Upper lobe of left lung (tissue), 6 donors: ENCODE data around the gene CCDC171. TPM values are rescaled to one million over a fixed set of nuclear protein-coding genes. Genes with fewer than 3 reads are reported as not detected.

Experiments
- ATAC-seq, 2 donors: fragments of 200-7000 bp; cut with Tn5 transposase; one replicate each; pipeline ENCODE4 v1.9.1; 2022; ENCODE audit warnings: mild to moderate bottlenecking in 2 of 2, moderate library complexity in 2 of 2; ENCODE audit not compliant: low FRiP score in 2 of 2
- DNase-seq, 2 donors: peaks; one replicate each; pipeline ENCODE4 v3.0.0-alpha.2; 2019 to 2020
- H3K27ac ChIP-seq, 4 donors: fragments of 200-600 bp; sonication (generic); one replicate each; pipeline ENCODE4 v1.5.1; 2016 to 2019
- H3K27me3 ChIP-seq, 4 donors: fragments of 200-600 bp; sonication (generic); one replicate each; pipeline ENCODE4 v1.5.1; 2017 to 2019
- H3K36me3 ChIP-seq, 4 donors: fragments of 200-600 bp; sonication (generic); one replicate each; pipeline ENCODE4 v1.5.1; 2016 to 2019
- H3K4me1 ChIP-seq, 4 donors: fragments of 200-600 bp; sonication (generic); one replicate each; pipeline ENCODE4 v1.5.1; 2018 to 2019
- H3K4me3 ChIP-seq, 4 donors: fragments of 200-600 bp; sonication (generic); one replicate each; pipeline ENCODE4 v1.5.1; 2017 to 2019; ENCODE audit warnings: mild to moderate bottlenecking in 2 of 4, moderate library complexity in 1 of 4
- H3K9me3 ChIP-seq, 4 donors: fragments of 200-600 bp; sonication (generic); one replicate each; pipeline ENCODE4 v1.5.1; 2018 to 2019
- CTCF ChIP-seq, 6 experiments: fragments of 450-650 bp in 4 of 6; fragments of 200-600 bp in 2 of 6; sonication (generic) in 2 of 6; IDR thresholded peaks; one replicate each; pipeline ENCODE4 v1.5.1; 2016 to 2019; ENCODE audit warnings: antibody characterized with exemption in 6 of 6
- EP300 ChIP-seq, 4 donors: sonication (generic); formaldehyde crosslinking; IDR thresholded peaks; one replicate each; pipeline ENCODE4 v1.5.1; 2017; ENCODE audit warnings: antibody characterized with exemption in 4 of 4, control low read depth in 2 of 4
- POLR2A ChIP-seq, 4 donors: fragments of 450-650 bp; IDR thresholded peaks; one replicate each; pipeline ENCODE4 v1.5.1; 2016 to 2017; ENCODE audit warnings: antibody characterized with exemption in 4 of 4, mild to moderate bottlenecking in 2 of 4
- POLR2AphosphoS5 ChIP-seq, 2 donors: sonication (generic); formaldehyde crosslinking; IDR thresholded peaks; one replicate each; pipeline ENCODE4 v1.5.1; 2017; ENCODE audit warnings: antibody characterized with exemption in 2 of 2
- WGBS, 2 donors: methylation state at CpG; one replicate each; pipeline ENCODE4 v1.1.5; 2017 to 2018; 5-methylcytosine and 5-hydroxymethylcytosine counted together
- total RNA-seq, 6 donors: library from RNA; depleted of rRNA in 4 of 6; stranded (reverse); fragments of >200 nt in 4 of 6; gene quantifications; one replicate each; pipeline versions ENCODE4 v1.1.0 to v1.2.1, GENCODE V29; 2016 to 2021
- donor health status: DM: no; HTN: no; CAD: no; lungs with moderate emphysema.
- donor health status: DM: no; HTN: yes; CAD: no; lungs with severe emphysema.

Gene CCDC171
- total RNA-seq, 6 donors from 2014 or later = 2.4 to 16.8 (median 6.6) TPM

DNA sequence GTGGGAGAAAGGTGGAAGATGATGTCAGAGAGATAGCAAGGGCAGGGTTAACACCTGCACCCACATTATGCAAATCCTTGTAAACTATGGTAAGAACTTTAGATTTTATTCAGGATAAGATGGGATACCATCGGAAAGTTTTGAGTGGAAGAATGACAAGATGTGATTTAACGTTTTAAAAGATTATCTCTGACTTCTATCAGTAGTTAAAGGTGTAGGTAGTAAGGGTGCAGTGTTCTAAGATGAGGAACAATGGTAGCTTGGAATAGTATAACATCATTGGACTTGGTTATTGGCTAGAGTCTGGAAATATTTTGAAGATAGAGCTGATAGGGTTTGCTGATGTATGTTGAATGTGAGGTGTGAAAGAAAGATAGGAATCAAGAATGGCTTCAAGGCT lies 211.3 kb downstream of the CCDC171 start:
- no peak overlapping the region for H3K27ac ChIP-seq
- no peak for DNase-seq
- TF ChIP-seq CTCF (IDR thresholded peaks at IDR 0.05) = no peak
- H3K36me3 ChIP-seq = no peaks in the 10 kb centered on the region
- no peak for ATAC-seq
- no peaks in the 10 kb centered on the region for H3K9me3 ChIP-seq
- WGBS, 2 donors = 90 to 96% methylated on average over 2 of the region's 2 CpGs
- no peak overlapping the region for H3K4me3 ChIP-seq
- no peaks in the 10 kb centered on the region for H3K4me1 ChIP-seq
- no peaks in the 10 kb centered on the region for H3K27me3 ChIP-seq

DNA sequence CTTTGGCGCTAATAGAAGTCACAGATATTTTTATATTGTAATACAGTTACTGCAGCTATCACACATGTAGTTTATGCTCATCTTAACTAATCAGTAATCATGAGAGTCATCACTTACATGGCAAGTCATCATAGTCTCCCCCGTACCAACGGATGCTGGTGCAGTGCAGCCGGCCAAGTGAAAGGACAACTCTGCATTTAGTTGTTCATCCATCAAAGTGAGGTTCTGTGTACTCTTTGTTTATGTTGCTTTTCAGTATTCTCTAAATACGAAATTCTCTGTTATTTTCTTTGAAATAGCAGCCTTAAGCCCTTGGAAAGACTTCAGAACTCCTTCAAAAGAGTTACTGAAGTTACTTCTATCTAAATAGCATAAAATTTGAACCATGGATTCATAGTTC lies 216.7 kb downstream of the CCDC171 start:
- H3K27me3 ChIP-seq = no peaks in the 10 kb centered on the region
- TF ChIP-seq CTCF (IDR thresholded peaks at IDR 0.05) (no peak), POLR2A (IDR thresholded peaks at IDR 0.05) (no peak), POLR2AphosphoS5 (IDR thresholded peaks at IDR 0.05) (no peak), EP300 (IDR thresholded peaks at IDR 0.05) (no peak)
- no peaks in the 10 kb centered on the region for H3K36me3 ChIP-seq
- H3K27ac ChIP-seq = no peak overlapping the region
- DNase-seq = no peak
- H3K4me1 ChIP-seq = no peaks in the 10 kb centered on the region
- ATAC-seq = no peak
- no peak overlapping the region for H3K4me3 ChIP-seq
- 53 to 69% methylated on average over 5 of the region's 5 CpGs for WGBS, 2 donors
- no peaks in the 10 kb centered on the region for H3K9me3 ChIP-seq

GRCh38 chr9:15778861-15779260 lies 226.0 kb downstream of the CCDC171 start:
- no peak overlapping the region for H3K27ac ChIP-seq
- ATAC-seq (no peak), DNase-seq (no peak)
- TF ChIP-seq POLR2A (IDR thresholded peaks at IDR 0.05) = no peak
- no peak for TF ChIP-seq CTCF (IDR thresholded peaks at IDR 0.05)
- no peak for TF ChIP-seq POLR2AphosphoS5 (IDR thresholded peaks at IDR 0.05)
- TF ChIP-seq EP300 (IDR thresholded peaks at IDR 0.05) = no peak
- no peak overlapping the region for H3K4me3 ChIP-seq
- H3K36me3 ChIP-seq = no peaks in the 10 kb centered on the region
- H3K9me3 ChIP-seq = no peaks in the 10 kb centered on the region
- H3K27me3 ChIP-seq = no peaks in the 10 kb centered on the region
- 69 to 80% methylated on average over 5 of the region's 5 CpGs for WGBS, 2 donors
- no peaks in the 10 kb centered on the region for H3K4me1 ChIP-seq

DNA sequence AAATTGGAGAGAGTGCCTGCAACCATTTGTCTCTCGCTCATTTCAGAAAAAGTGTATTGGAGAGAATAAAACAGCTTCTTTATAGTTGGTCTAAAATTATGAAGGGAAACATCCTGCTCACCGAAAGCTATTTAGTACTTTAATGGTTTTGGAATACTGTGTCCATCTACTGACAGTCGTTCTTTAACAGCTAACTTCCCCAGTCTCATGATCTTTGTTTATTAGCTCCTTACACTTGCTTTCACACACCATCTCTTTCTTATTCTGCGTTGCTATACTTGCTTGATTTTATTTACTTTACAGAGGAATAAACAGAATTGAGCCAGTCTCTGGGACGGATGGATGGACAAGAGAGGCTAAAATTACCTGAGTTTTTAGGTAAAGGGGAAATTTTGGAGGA lies 229.3 kb downstream of the CCDC171 start:
- Histone ChIP-seq H3K27me3 (no peaks in the 10 kb centered on the region), H3K9me3 (no peaks in the 10 kb centered on the region), H3K27ac (no peak overlapping the region), H3K4me3 (no peak overlapping the region), H3K36me3 (no peaks in the 10 kb centered on the region), H3K4me1 (no peaks in the 10 kb centered on the region)
- DNase-seq (no peak), ATAC-seq (no peak)
- TF ChIP-seq EP300 (IDR thresholded peaks at IDR 0.05) (no peak), POLR2A (IDR thresholded peaks at IDR 0.05) (no peak), POLR2AphosphoS5 (IDR thresholded peaks at IDR 0.05) (no peak), CTCF (IDR thresholded peaks at IDR 0.05) (no peak)
- 76 to 84% methylated on average over 5 of the region's 5 CpGs for WGBS, 2 donors

- TF ChIP-seq POLR2AphosphoS5 (IDR thresholded peaks at IDR 0.05) (no peak), CTCF (IDR thresholded peaks at IDR 0.05) (no peak), POLR2A (IDR thresholded peaks at IDR 0.05) (no peak), EP300 (IDR thresholded peaks at IDR 0.05) (no peak)
- Histone ChIP-seq H3K36me3 (no peaks in the 10 kb centered on the region), H3K4me1 (no peaks in the 10 kb centered on the region), H3K27ac (no peak overlapping the region), H3K4me3 (no peak overlapping the region), H3K9me3 (no peaks in the 10 kb centered on the region), H3K27me3 (no peaks in the 10 kb centered on the region)
- ATAC-seq (no peak), DNase-seq (no peak)
These were observed 232.7 kb downstream of the CCDC171 start for GRCh38 chr9:15785584-15785983.
